GM21717 (cell line): Measurements from ENCODE around the gene BCL2.

Experiments
- ATAC-seq: cut with Tn5 transposase; IDR thresholded peaks from one replicate; pipeline ENCODE4 v1.9.1; 2021; ENCODE audit warnings: mild to moderate bottlenecking, moderate library complexity; ENCODE audit not compliant: unreplicated experiment

Gene BCL2

DNA sequence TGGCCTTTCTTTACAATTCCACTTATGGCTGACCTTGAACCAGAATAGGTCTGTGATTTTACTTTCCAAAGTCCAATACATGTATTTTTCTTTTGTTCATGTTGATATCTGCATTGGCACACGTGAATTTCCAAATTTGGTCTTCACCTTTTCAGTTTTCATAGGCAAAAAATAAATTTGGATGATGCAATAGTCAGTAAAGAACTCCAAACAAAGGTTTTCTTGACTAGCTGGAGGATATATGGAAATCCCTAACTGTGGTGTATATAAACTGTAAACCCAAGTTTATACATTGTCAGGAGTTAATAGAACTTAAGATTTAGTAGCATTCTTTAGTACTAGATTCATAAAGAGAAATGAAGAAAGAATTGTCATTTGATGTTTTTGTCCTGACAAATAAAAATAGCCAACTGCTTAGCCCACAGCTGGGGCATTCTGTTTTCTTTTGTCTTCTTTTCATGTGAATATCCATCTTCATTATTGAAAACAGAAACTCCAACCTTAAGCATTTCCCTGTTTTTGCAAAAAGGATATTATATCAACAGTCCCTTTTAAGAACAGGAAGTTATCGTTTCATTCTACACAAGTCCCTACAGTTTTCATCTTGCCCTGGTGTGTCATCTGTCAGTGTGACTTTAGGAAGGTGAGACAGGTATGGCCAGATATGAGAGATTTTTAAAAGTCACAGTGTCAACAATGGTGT, 132.9 kb downstream of the BCL2 start:
- no peak for ATAC-seq

- no peak for ATAC-seq
These were observed 133.6 kb downstream of the BCL2 start for GRCh38 chr18:63185984-63186383.

DNA sequence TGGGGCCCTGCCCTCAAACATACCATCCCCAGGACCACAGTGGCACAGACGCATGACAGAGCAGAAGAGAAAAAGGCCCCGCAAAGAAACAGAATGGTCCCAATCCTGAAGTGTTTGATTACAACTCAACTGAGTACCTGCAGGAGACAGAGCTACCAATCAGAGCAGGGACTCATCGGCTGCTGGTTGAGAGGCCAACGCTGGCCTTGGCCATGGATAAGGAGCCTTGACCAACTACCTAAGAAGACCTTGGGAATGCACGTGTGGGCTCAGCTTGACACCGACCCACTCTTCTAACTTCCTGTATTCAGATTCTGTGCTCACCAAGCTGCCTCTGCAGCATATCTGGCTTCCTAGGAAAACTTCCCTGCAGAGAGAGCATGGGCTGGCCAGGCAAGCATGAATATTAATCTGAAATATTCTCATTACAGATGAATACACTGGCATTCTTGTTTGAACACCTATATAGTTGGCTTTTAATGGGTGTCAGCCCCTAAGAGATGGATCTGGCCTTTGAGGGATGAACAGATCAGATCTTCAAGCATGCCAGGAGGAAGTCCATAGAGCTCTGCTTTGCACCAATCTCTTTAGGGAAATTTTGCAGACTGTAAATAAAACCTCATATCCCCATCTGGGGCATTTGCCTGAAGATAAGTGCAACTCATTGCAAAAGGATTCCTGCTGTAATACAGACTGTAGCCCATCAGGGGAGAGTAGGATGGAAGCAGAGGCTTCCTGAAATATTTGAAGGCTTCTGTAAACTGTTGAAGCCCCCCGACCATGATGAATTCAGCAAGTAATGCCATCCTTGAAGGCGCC, 135.4 kb downstream of the BCL2 start:
- ATAC-seq, result no peak

- ATAC-seq, result no peak
These were observed 136.2 kb downstream of the BCL2 start for GRCh38 chr18:63183378-63183777.

GRCh38 chr18:63182861-63183260, 136.7 kb downstream of the BCL2 start:
- ATAC-seq, result no peak

DNA sequence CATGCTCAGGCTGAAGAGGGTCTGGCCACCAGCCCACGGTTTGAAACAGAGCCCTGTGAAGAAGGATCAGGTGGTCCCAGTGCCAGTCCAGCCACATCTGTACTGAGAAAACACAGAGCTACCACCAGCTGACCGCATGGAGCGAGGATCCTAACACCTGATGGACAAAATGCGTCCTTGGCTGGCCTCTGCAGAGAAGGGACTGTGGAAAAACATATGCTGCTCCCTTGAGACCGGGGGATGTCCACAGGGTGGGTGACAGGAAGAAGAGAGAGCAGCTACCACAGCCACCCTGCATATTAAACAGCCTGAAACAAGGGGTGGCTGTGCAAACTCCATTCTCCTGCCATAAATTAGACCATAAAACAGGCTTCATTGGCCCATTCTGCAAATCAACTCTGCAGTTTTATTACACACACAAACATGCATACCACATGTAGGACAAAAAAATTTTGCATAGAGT, 137.2 kb downstream of the BCL2 start:
- no peak for ATAC-seq

GRCh38 chr18:63181706-63182309, 137.8 kb downstream of the BCL2 start:
- no peak for ATAC-seq

DNA sequence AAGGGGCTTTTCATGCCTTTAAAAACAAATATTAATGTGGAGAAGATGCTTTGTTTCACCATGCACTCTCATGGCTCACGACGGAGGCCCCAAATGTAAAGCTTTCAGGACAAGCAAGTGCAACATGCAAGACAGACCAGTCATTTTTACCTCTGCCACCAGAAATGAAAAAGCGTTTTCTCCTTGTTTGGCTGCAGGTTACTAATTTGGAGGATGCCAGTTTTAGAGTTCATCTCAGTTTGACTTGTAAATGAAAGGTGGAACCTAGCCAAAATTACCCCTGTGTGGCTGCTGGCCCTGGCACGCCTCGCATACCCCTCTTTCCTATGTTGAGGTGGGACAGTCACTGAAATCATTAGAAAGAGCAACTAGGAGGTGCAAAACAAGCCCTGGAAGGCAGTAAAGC, 138.6 kb downstream of the BCL2 start:
- ATAC-seq, result peak; percentile 61

DNA sequence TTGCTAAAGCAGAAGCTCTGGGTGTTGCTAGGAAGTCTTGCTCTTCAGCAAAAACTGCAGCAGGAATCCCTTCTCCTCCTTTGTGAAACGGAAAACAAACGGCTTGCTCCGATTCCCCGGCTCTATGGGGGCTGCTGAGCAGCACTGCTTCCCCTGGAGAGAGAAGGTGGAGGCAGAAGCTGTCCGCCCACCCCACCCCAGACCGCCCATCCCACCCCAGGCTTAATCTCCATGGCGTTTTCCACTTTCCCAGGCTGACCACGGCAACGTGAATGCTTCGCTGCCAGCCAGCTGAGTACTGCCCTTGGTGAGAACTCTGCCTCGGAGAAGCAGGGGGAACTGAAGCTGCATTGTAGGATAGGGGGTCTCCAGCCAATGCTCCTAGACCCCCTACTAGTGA, 139.2 kb downstream of the BCL2 start:
- ATAC-seq, result no peak

DNA sequence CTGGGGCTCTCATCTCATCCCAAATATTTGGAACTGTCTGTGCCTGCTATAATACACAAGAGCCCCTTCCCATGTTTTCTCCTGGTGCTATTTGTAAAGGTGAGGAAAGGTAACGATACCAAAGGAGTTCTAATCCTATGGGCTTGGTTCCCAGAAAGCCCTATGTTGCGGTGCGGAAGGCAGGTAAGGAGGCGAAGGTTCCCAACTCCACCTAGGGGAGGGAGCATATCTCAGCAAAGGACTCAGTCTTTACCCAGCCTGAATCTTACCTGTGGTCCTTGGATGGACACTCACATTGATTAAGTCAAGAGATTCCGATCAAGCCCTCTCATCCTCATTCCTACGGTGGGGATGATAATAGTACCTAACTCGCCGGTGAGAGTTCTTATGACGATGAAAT, 140.1 kb downstream of the BCL2 start:
- no peak for ATAC-seq

GRCh38 chr18:63178971-63179370, 140.6 kb downstream of the BCL2 start:
- no peak for ATAC-seq

DNA sequence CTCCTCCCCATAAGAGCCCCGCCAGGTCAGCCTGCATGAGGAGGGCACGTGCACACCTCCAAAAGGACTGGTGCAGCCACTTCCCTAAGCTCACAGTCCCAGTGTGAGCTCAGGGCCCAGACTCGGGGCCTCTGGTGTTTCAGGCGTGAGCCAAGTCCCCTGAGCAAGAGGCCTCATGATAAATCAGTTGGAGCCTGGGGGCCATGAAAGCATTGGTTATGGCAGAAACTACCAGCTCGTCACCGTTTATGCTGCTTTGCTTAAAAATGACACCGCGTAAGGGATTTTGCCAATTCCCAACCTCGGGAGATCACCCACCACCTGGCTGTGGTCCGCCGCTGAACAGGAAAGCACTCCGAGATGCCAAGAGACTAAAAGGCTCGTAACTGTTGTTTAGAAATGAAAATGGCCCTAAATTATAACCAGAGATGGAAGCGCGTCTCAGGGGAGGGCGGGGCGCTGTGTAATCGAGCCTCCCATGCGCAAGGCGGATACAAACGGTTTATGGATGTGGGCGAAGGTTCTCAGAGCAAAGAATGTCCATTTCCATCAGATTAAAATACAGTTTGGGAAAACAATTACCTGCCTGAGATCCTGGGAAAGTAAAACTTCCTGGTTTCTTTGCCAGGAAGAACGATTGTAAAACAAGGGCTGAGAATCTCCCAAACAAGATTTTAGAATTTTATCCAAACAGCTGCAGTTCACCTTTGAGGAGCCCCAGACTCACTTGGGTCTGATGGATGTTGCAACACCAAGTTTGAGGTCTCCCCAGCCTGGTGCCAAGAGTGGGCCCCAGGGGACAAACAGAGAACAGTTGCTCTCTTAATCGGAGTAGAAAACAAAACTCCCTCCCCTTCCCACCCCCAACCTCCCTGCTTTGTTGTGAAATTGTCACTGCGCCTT, 141.4 kb downstream of the BCL2 start:
- ATAC-seq, result no peak

DNA sequence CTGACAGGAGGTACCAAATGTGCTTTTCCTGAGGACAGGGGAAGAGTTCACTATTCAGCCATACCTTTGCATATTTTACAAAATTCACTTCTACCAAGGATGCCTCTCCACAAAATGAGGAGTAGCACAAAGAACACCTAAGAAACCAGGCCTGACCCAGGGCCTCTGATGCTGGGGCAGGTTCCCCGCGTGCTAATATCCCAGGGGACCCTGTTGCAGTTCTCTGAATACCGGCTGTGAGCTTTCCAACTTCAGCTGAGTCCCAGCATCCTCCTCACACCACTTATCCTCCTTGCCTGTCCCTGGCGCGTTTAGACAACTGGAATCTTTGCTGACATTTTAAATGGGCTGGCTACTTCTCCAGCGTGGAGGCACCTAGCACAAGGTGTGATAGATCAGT, 142.3 kb downstream of the BCL2 start:
- ATAC-seq, result no peak

DNA sequence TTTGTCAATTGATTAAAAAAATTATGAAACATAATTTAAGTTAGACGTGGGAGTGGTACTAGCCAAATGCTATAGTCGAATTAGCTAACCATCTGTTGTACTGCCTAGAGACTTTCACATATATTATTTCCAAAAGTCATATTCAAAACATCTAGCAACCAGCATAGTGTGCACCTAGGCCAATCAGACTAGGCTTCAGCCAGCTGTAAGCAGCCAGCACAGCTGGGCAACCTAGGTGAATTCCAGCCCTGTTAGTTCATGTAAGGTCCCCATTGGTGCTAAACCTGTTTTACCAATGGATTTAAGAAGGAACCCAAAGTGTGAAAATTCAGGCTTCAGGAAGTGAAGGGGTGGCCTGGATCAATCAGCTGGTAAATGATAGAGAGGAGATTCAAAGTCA, 144.3 kb downstream of the BCL2 start:
- ATAC-seq, result peak; percentile 76

DNA sequence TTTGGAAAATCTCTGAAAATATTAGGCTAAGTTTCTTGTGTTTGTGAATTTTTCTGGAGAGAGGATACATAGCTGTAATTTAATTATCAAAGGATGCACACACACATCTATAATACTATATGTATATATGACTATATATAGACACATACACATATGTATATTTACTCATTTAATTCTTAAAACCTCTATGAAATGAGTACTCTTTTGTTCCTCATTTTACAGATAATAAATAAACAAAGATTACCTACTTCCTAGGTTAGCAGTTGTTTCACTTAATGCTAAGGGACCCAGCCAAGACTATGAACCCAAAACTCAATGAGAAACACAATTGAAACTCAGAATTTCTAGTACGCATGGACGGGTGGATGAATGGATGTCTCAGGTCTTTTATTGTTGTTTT, 145.6 kb downstream of the BCL2 start:
- ATAC-seq, result no peak

DNA sequence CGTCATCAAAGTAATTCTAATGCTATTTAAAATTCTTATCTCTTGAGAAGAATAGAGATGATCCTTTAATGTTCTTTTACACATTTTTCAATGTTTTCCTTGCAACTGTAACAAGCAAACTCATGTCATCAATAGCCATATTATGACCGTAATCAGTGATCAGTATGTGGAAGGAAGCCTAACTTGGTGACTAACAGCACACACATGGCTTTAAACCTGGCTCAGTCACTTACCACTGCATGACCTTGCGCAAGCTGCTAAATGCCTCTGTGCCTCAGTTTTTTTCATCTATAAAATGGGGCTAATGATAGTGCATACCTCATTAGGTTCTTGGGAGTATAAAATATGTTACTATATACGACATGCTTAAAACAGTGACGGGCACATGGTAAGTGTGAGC, 149.7 kb downstream of the BCL2 start:
- no peak for ATAC-seq

GRCh38 chr18:63168287-63168686, 151.3 kb downstream of the BCL2 start:
- ATAC-seq, result no peak

DNA sequence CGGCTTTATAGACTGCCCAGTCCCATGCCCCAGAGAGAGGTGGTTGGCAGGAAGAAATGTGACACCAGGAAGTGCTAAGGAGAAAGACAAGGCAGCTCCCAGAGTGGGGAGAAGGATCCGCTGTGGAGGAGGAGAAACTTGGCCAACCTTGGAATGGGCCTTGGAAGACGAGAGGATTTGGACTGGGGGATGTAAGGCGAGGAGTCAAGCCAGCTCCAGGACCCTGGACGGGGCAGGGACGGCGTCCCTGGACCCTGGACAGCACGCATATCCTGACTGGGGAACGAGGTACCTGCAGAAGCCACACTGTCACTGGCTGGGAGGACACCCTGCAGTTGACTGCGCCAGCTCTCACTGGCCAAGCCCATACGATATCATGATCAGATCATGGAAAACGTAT, 153.4 kb downstream of the BCL2 start:
- ATAC-seq, result no peak

DNA sequence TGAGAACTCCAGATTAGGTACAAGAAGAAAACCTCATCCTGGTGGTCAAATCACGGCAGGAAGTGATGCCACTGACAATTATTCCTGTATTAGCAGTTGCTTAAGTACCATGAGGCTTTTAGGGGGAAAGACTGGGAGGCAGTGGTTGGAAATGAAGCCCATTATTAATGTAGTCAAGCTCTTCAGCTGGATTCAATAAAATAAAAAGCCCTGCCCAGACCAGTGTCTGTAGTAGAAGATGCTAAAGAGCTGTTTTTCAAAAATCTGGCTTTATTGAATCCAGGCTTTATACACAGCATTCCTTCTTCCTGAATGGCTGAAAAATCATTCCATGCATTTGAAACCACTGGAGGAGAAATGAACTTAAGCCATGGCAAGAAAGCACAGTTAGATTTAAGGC, 155.2 kb downstream of the BCL2 start:
- no peak for ATAC-seq

- ATAC-seq, result peak; percentile 22
These were observed 157.1 kb downstream of the BCL2 start for GRCh38 chr18:63162271-63163014.
